Kidney epithelial cell (primary cell): Measurements from ENCODE around the gene ATRIP. TPM values are rescaled to one million over a fixed set of nuclear protein-coding genes. Genes with fewer than 3 reads are reported as not detected.

Experiments
- DNase-seq: peaks from one replicate; pipeline ENCODE4 v3.0.0-alpha.2; 2010; ENCODE audit warnings: low read depth
- H3K27me3 ChIP-seq: 2 replicates; pipeline ENCODE4 v1.6.0; 2011; ENCODE audit warnings: low read length; ENCODE audit not compliant: control insufficient read depth, insufficient read depth
- H3K36me3 ChIP-seq: 2 replicates; pipeline ENCODE4 v1.5.1; 2011; ENCODE audit warnings: low read length; ENCODE audit not compliant: control insufficient read depth, insufficient read depth
- H3K4me3 ChIP-seq: 2 replicates; pipeline ENCODE4 v1.5.1; 2011; ENCODE audit warnings: low read depth, mild to moderate bottlenecking, control low read depth, low read length
- CTCF ChIP-seq: IDR thresholded peaks from 2 replicates; pipeline ENCODE4 v1.5.1; 2011; ENCODE audit warnings: mild to moderate bottlenecking, moderate library complexity, low read length, control low read depth, inconsistent platforms; ENCODE audit not compliant: insufficient read depth, poor library complexity, severe bottlenecking
- total RNA-seq: library from RNA; depleted of rRNA; stranded (reverse); fragments of >200 nt; gene quantifications from 2 replicates; pipeline ENCODE4 v1.2.3, GENCODE V29; 2015

ATRIP gene
- total RNA-seq, 1 donor from 2014 or later = 5.7 TPM

- peak; percentile 77 for DNase-seq
- Histone ChIP-seq H3K4me3 (no peak overlapping the region), H3K36me3 (no peaks in the 10 kb centered on the region), H3K27me3 (no peaks in the 10 kb centered on the region)
- peak; percentile 66 for TF ChIP-seq CTCF
Measured at GRCh38 chr3:48507256-48508061, 60.9 kb downstream of the ATRIP start.

GRCh38 chr3:48511551-48511950 is 65.0 kb downstream of the ATRIP start:
- Histone ChIP-seq H3K27me3 (no peaks in the 10 kb centered on the region), H3K4me3 (no peak overlapping the region), H3K36me3 (no peaks in the 10 kb centered on the region)
- no peak for TF ChIP-seq CTCF
- no peak for DNase-seq

- no peaks in the 10 kb centered on the region for H3K36me3 ChIP-seq
- no peak for TF ChIP-seq CTCF
- H3K4me3 ChIP-seq = no peak overlapping the region
- DNase-seq = no peak
- H3K27me3 ChIP-seq = no peaks in the 10 kb centered on the region
Measured at GRCh38 chr3:48514431-48515227, 68.1 kb downstream of the ATRIP start.

Other genes starting within 250 kb of the ATRIP start
- gene CAMP, start 223.2 kb upstream of the ATRIP start, total RNA-seq = not detected in 2 replicates
- gene ZNF589, start 205.6 kb upstream of the ATRIP start, total RNA-seq = 5.1 TPM in 2 replicates
- 35.1 and 45.9 TPM in 2 replicates for gene NME6, start 145.4 kb upstream of the ATRIP start, total RNA-seq
- not detected in 2 replicates for gene SPINK8, start 113.1 kb upstream of the ATRIP start, total RNA-seq
- gene FBXW12, start 74.5 kb upstream of the ATRIP start, total RNA-seq = 0.46 TPM in 1 of 2 replicates, not detected in the other
- gene PLXNB1, start 16.7 kb upstream of the ATRIP start, total RNA-seq = 115 and 137 TPM in 2 replicates
- 39.2 and 46.4 TPM in 2 replicates for gene CCDC51, start 6.6 kb upstream of the ATRIP start, total RNA-seq
- 374 and 462 TPM in 2 replicates for gene TMA7, start 6.5 kb upstream of the ATRIP start, total RNA-seq
- gene SHISA5, start 57.4 kb downstream of the ATRIP start, total RNA-seq = 231 and 248 TPM in 2 replicates
- gene PFKFB4, start 110.1 kb downstream of the ATRIP start, total RNA-seq = 22.4 and 24.1 TPM in 2 replicates
- gene UCN2, start 117.0 kb downstream of the ATRIP start, total RNA-seq = 26.1 and 39.1 TPM in 2 replicates
- gene COL7A1, start 148.6 kb downstream of the ATRIP start, total RNA-seq = 337 and 348 TPM in 2 replicates
- 413 and 435 TPM in 2 replicates for gene UQCRC1, start 162.9 kb downstream of the ATRIP start, total RNA-seq
- gene TMEM89, start 175.0 kb downstream of the ATRIP start, total RNA-seq = not detected in 2 replicates
- gene SLC26A6, start 188.7 kb downstream of the ATRIP start, total RNA-seq = 32.8 and 54.2 TPM in 2 replicates
- 5.2 and 5.6 TPM in 2 replicates for gene CELSR3, start 216.1 kb downstream of the ATRIP start, total RNA-seq
- gene NCKIPSD, start 239.2 kb downstream of the ATRIP start, total RNA-seq = 15.3 and 34.0 TPM in 2 replicates